K562 (cell line): ENCODE measurements around the gene TCF21. TPM values are rescaled to one million over a fixed set of nuclear protein-coding genes. Genes with fewer than 3 reads are reported as not detected.
A peak's percentile ranks its signal among the peaks of the same experiment; 100 is the strongest.

Source experiments
- ATF2 ChIP-seq: sonication (generic); formaldehyde crosslinking; IDR thresholded peaks from 2 replicates; pipeline ENCODE4 v1.8.1; 2022; ENCODE audit warnings: missing genetic modification reagents
- CREM ChIP-seq: IDR thresholded peaks from 2 replicates; pipeline ENCODE4 v1.6.1; 2014; ENCODE audit warnings: antibody characterized with exemption, low read depth
- DPF2 ChIP-seq: fragments of 450-650 bp; IDR thresholded peaks from 2 replicates; pipeline ENCODE4 v1.6.1; 2016
- ESRRA ChIP-seq: fragments of 450-650 bp; IDR thresholded peaks from 2 replicates; pipeline ENCODE4 v1.6.1; 2014; ENCODE audit warnings: low read depth, mild to moderate bottlenecking, moderate library complexity, borderline replicate concordance
- ETV1 ChIP-seq: fragments of 450-650 bp; conservative IDR thresholded peaks from 2 replicates; pipeline ENCODE4 v1.6.1; 2016; ENCODE audit warnings: missing genetic modification characterization, control low read depth, low read depth, missing compliant biosample characterization
- FOXK2 ChIP-seq, 2 experiments: fragments of 450-650 bp; IDR thresholded peaks in 1 of 2; conservative IDR thresholded peaks in 1 of 2; 2 replicates each; pipeline ENCODE4 v1.6.1; 2016; ENCODE audit warnings: low read depth in 2 of 2, mild to moderate bottlenecking in 1 of 2
- GTF3C2 ChIP-seq: IDR thresholded peaks from 3 replicates; pipeline ENCODE4 v1.6.1; 2011; ENCODE audit warnings: borderline replicate concordance, mild to moderate bottlenecking, moderate library complexity; ENCODE audit not compliant: insufficient read length; ENCODE audit errors: extremely low read depth
- JUND ChIP-seq, 2 experiments: IDR thresholded peaks; 2 replicates in 1 of 2; 3 replicates in 1 of 2; pipeline ENCODE4 v1.6.1; 2011; ENCODE audit warnings: borderline replicate concordance in 2 of 2, low read depth in 2 of 2, low read length in 2 of 2, improper control_type of control experiment in 1 of 2, missing biosample characterization in 1 of 2, missing genetic modification characterization in 1 of 2, missing genetic modification reagents in 1 of 2
- NFIC ChIP-seq: fragments of 450-650 bp; IDR thresholded peaks from 2 replicates; pipeline ENCODE4 v1.6.1; 2017; ENCODE audit warnings: mild to moderate bottlenecking, inconsistent platforms
- RAD21 ChIP-seq, 2 experiments: fragments of 250-450 bp in 1 of 2; fragments of 450-650 bp in 1 of 2; sonication (Bioruptor Pico) in 1 of 2; formaldehyde crosslinking in 1 of 2; IDR thresholded peaks in 1 of 2; conservative IDR thresholded peaks in 1 of 2; 2 replicates each; pipeline versions ENCODE4 v1.4.0 to v1.8.0; 2020 to 2022; ENCODE audit warnings: mild to moderate bottlenecking in 2 of 2, moderate library complexity in 1 of 2
- RBM39 ChIP-seq: fragments of 200-400 bp; formaldehyde crosslinking; optimal IDR thresholded peaks from 2 replicates; pipeline ENCODE3; 2018; ENCODE audit warnings: low read depth, low read length
- REST ChIP-seq, 2 experiments: fragments of 450-650 bp; formaldehyde crosslinking in 1 of 2; IDR thresholded peaks; 2 replicates each; pipeline versions ENCODE4 v1.4.0 to v1.6.1; 2014 to 2020; ENCODE audit warnings: mild to moderate bottlenecking in 2 of 2, borderline replicate concordance in 1 of 2, low read depth in 1 of 2
- SMC3 ChIP-seq: conservative IDR thresholded peaks from 2 replicates; pipeline ENCODE4 v1.6.1; 2011; ENCODE audit warnings: low read depth, low read length, improper control_type of control experiment; ENCODE audit not compliant: insufficient read depth
- polyA plus RNA-seq, 8 experiments: library from polyadenylated mRNA; depleted of rRNA in 4 of 8; stranded (reverse) in 5 of 8; unstranded in 3 of 8; fragments of >200 nt; fragmentation: Nextera tagmentation in 2 of 8; fragmentation: Illumina TruSeq in 1 of 8; extraction: Ambion mirVana in 2 of 8; extraction: Trizol in 1 of 8; gene quantifications; 2 replicates each; pipeline versions ENCODE4 v1.2.1 to v1.2.3, GENCODE V29; 2011 to 2014; ENCODE audit warnings: inconsistent platforms in 1 of 8, missing spikeins in 1 of 8
- total RNA-seq, 7 experiments: library from RNA; depleted of rRNA in 6 of 7; stranded (reverse); fragments of >200 nt in 6 of 7; fragmentation: Illumina TruSeq in 2 of 7; extraction: Trizol in 2 of 7; gene quantifications; 2 replicates each; pipeline versions ENCODE4 v1.2.1 to v1.2.3, GENCODE V29; 2011 to 2021; ENCODE audit warnings: low replicate concordance in 1 of 7

The TCF21 gene
- total and polyA plus RNA-seq, 9 of the 15 experiments (the other 6 are each of a cell fraction or from before 2014, with no cell fraction given), result not detected

- TF ChIP-seq REST (IDR thresholded peaks at IDR 0.05; ENCODE audit: borderline replicate concordance), result peak; percentile 29; the same call in 1 of the 2 replicates
- no peak for TF ChIP-seq REST (CRISPR knock-in tag; IDR thresholded peaks at IDR 0.05; ENCODE audit: low read depth)
- peak; percentile 70 to 72 for TF ChIP-seq RAD21 (CRISPR knock-in tag; conservative IDR thresholded peaks at IDR 0.05 in 1 of 2, IDR thresholded peaks at IDR 0.05 in 1 of 2)
- TF ChIP-seq JUND (IDR thresholded peaks at IDR 0.05; ENCODE audit: borderline replicate concordance, low read depth, low read length), result 0 out of 2 replicates have a peak, but pooled peaks have one; percentile 3
- TF ChIP-seq JUND (tag; IDR thresholded peaks at IDR 0.05; ENCODE audit: borderline replicate concordance, low read depth, low read length), result no peak
- TF ChIP-seq FOXK2 (conservative IDR thresholded peaks at IDR 0.05 in 1 of 2, IDR thresholded peaks at IDR 0.05 in 1 of 2; ENCODE audit: low read depth in 2 of 2), result no peak
- peak; percentile 58 for TF ChIP-seq SMC3
- no peak for TF ChIP-seq ATF2 (CRISPR knock-in tag)
- TF ChIP-seq ESRRA, result no peak
- no peak for TF ChIP-seq GTF3C2
- TF ChIP-seq CREM, result 0 out of 2 replicates have a peak, but pooled peaks have one; percentile 4
- no peak for TF ChIP-seq ETV1 (tag)
- peak; percentile 49; the same call in 1 of the 2 replicates for TF ChIP-seq NFIC
- TF ChIP-seq RBM39, result no peak
- no peak for TF ChIP-seq DPF2
Measured at GRCh38 chr6:133921249-133921859, 32.4 kb downstream of the TCF21 start (continued).
